H9 (cell line): Measurements from ENCODE around the gene OSBP2. TPM values are rescaled to one million over a fixed set of nuclear protein-coding genes. Genes with fewer than 3 reads are reported as not detected.

ENCODE experiments used
- DNase-seq: peaks from one replicate; pipeline ENCODE4 v3.0.0-alpha.2; 2017
- H2AFZ ChIP-seq: one replicate; pipeline ENCODE4 v1.6.1; 2013; ENCODE audit warnings: mild to moderate bottlenecking, low read length, control low read depth, moderate library complexity
- H2AK5ac ChIP-seq: 2 replicates; pipeline ENCODE4 v1.6.1; 2013; ENCODE audit warnings: low read length, control low read depth, mixed read lengths; ENCODE audit not compliant: insufficient read length
- H2BK120ac ChIP-seq: one replicate; pipeline ENCODE4 v1.6.1; 2013; ENCODE audit warnings: low read depth, mild to moderate bottlenecking, low read length, control low read depth, inconsistent platforms; ENCODE audit not compliant: poor library complexity, severe bottlenecking
- H2BK12ac ChIP-seq: 2 replicates; pipeline ENCODE4 v1.6.1; 2013; ENCODE audit warnings: low read length, control low read depth, mixed read lengths, low read depth; ENCODE audit not compliant: insufficient read length
- H2BK15ac ChIP-seq: 2 replicates; pipeline ENCODE4 v1.6.1; 2013; ENCODE audit warnings: low read depth, low read length, control low read depth
- H2BK20ac ChIP-seq: one replicate; pipeline ENCODE4 v1.6.1; 2013; ENCODE audit warnings: low read depth, mild to moderate bottlenecking, low read length, control low read depth, inconsistent platforms; ENCODE audit not compliant: poor library complexity, severe bottlenecking
- H2BK5ac ChIP-seq: 2 replicates; pipeline ENCODE4 v1.6.1; 2013; ENCODE audit warnings: low read length, control low read depth, mixed read lengths; ENCODE audit not compliant: insufficient read length
- H3K14ac ChIP-seq: 2 replicates; pipeline ENCODE4 v1.6.1; 2013; ENCODE audit warnings: low read length, control low read depth; ENCODE audit not compliant: insufficient read depth
- H3K18ac ChIP-seq: 2 replicates; pipeline ENCODE4 v1.6.1; 2013; ENCODE audit warnings: low read depth, mild to moderate bottlenecking, mixed read lengths, low read length, control low read depth; ENCODE audit not compliant: insufficient read length
- H3K23ac ChIP-seq: 2 replicates; pipeline ENCODE4 v1.6.1; 2013; ENCODE audit warnings: low read length, control low read depth, mixed read lengths, low read depth; ENCODE audit not compliant: insufficient read length
- H3K23me2 ChIP-seq: 2 replicates; pipeline ENCODE4 v1.6.1; 2013; ENCODE audit warnings: low read depth, mild to moderate bottlenecking, mixed read lengths, low read length, control low read depth; ENCODE audit not compliant: insufficient read length, poor library complexity, severe bottlenecking
- H3K27ac ChIP-seq: 2 replicates; pipeline ENCODE4 v1.5.1; 2013; ENCODE audit warnings: low read length, control low read depth, mixed read lengths, low read depth; ENCODE audit not compliant: insufficient read length
- H3K27me3 ChIP-seq: 2 replicates; pipeline ENCODE4 v1.6.1; 2013; ENCODE audit warnings: low read length, control low read depth, inconsistent platforms; ENCODE audit not compliant: insufficient read depth
- H3K4ac ChIP-seq: 2 replicates; pipeline ENCODE4 v1.6.1; 2013; ENCODE audit warnings: low read depth, mild to moderate bottlenecking, control low read depth, inconsistent platforms, low read length, moderate library complexity
- H3K4me1 ChIP-seq: 2 replicates; pipeline ENCODE4 v1.6.1; 2013; ENCODE audit warnings: low read length, control low read depth, inconsistent platforms; ENCODE audit not compliant: insufficient read depth
- H3K4me2 ChIP-seq: 2 replicates; pipeline ENCODE4 v1.6.1; 2013; ENCODE audit warnings: low read length, control low read depth, mixed read lengths; ENCODE audit not compliant: insufficient read length, insufficient read depth
- H3K56ac ChIP-seq: 2 replicates; pipeline ENCODE4 v1.6.1; 2013; ENCODE audit warnings: low read depth, mild to moderate bottlenecking, mixed read lengths, low read length, control low read depth; ENCODE audit not compliant: insufficient read length
- H3K79me1 ChIP-seq: 2 replicates; pipeline ENCODE4 v1.6.1; 2013; ENCODE audit warnings: low read depth, mild to moderate bottlenecking, moderate library complexity, low read length, control low read depth, inconsistent platforms; ENCODE audit not compliant: insufficient read depth, poor library complexity, severe bottlenecking
- H3K79me2 ChIP-seq: 2 replicates; pipeline ENCODE4 v1.6.1; 2013; ENCODE audit warnings: low read length, control low read depth, inconsistent platforms; ENCODE audit not compliant: insufficient read depth
- H3K9ac ChIP-seq: 2 replicates; pipeline ENCODE4 v1.6.1; 2013; ENCODE audit warnings: low read length, control low read depth, mixed read lengths; ENCODE audit not compliant: insufficient read length; ENCODE audit errors: extremely low read depth
- H3K9me3 ChIP-seq: one replicate; pipeline ENCODE4 v1.6.1; 2013; ENCODE audit warnings: low read depth, low read length, inconsistent platforms; ENCODE audit not compliant: control insufficient read depth
- H3T11ph ChIP-seq: one replicate; pipeline ENCODE4 v1.6.1; 2013; ENCODE audit warnings: mild to moderate bottlenecking, low read length, control low read depth, inconsistent platforms
- H4K20me1 ChIP-seq: one replicate; pipeline ENCODE4 v1.6.1; 2013; ENCODE audit not compliant: control insufficient read depth, insufficient read length, insufficient read depth
- H4K5ac ChIP-seq: 2 replicates; pipeline ENCODE4 v1.6.1; 2013; ENCODE audit warnings: low read depth, mild to moderate bottlenecking, mixed read lengths, low read length, control low read depth; ENCODE audit not compliant: insufficient read length
- H4K8ac ChIP-seq: replicated peaks from 2 replicates; pipeline ENCODE4 v1.6.1; 2013; ENCODE audit warnings: low read length, control low read depth, mixed read lengths, low read depth; ENCODE audit not compliant: insufficient read length
- H4K91ac ChIP-seq: 2 replicates; pipeline ENCODE4 v1.6.1; 2013; ENCODE audit warnings: low read depth, mild to moderate bottlenecking, moderate library complexity, mixed read lengths, low read length, control low read depth; ENCODE audit not compliant: insufficient read length
- H3K27ac Mint-ChIP-seq, 3 experiments: 2 replicates in 2 of 3; 3 replicates in 1 of 3; pipeline ENCODE4 v1.8.0; 2020 to 2021; ENCODE audit warnings: mixed read lengths in 3 of 3, mild to moderate bottlenecking in 1 of 3, moderate library complexity in 1 of 3
- H3K27me3 Mint-ChIP-seq: 2 replicates; pipeline ENCODE4 v1.8.0; 2021; ENCODE audit warnings: low read depth, mild to moderate bottlenecking, moderate library complexity, mixed read lengths
- H3K36me3 Mint-ChIP-seq, 3 experiments: 2 replicates in 2 of 3; 3 replicates in 1 of 3; pipeline ENCODE4 v1.8.0; 2020 to 2021; ENCODE audit warnings: low read depth in 3 of 3, mixed read lengths in 3 of 3; ENCODE audit not compliant: insufficient read depth in 1 of 3
- H3K4me1 Mint-ChIP-seq, 2 experiments: 2 replicates each; pipeline ENCODE4 v1.8.0; 2020; ENCODE audit warnings: mixed read lengths in 2 of 2
- H3K4me3 Mint-ChIP-seq, 2 experiments: 2 replicates in 1 of 2; 3 replicates in 1 of 2; pipeline ENCODE4 v1.8.0; 2020 to 2021; ENCODE audit warnings: mild to moderate bottlenecking in 2 of 2, mixed read lengths in 2 of 2, moderate library complexity in 1 of 2
- H3K9me3 Mint-ChIP-seq, 2 experiments: 2 replicates in 1 of 2; 3 replicates in 1 of 2; pipeline ENCODE4 v1.8.0; 2020; ENCODE audit warnings: mild to moderate bottlenecking in 2 of 2, mixed read lengths in 2 of 2, moderate library complexity in 1 of 2
- CTCF ChIP-seq: fragments of 200-600 bp; sonication (generic); conservative IDR thresholded peaks from 3 replicates; pipeline ENCODE4 v1.8.0; 2021; ENCODE audit warnings: antibody characterized with exemption, mild to moderate bottlenecking
- whole genome bisulfite sequencing: extraction: QIAGEN DNeasy Blood & Tissue Kit; methylation state at CpG from one replicate; pipeline ENCODE4 v1.1.7; 2013; ENCODE audit warnings: missing lambda C conversion rate, low lambda C conversion rate, mixed read lengths; ENCODE audit not compliant: insufficient read length; ENCODE audit errors: extremely low coverage; 5-methylcytosine and 5-hydroxymethylcytosine counted together
- total RNA-seq: library from RNA; stranded (reverse); gene quantifications from 2 replicates; pipeline ENCODE4 v1.2.1, GENCODE V29; 2021

OSBP2 gene
- total RNA-seq, 1 experiment from 2014 or later, result 3.4 TPM

GRCh38 chr22:30790366-30790765, 95.7 kb downstream of the OSBP2 start:
- H2AFZ ChIP-seq, result no peak overlapping the region
- no peak overlapping the region for H4K8ac ChIP-seq
- H3K18ac ChIP-seq, result no peak overlapping the region
- H2BK20ac ChIP-seq, result no peak overlapping the region
- H3K9ac ChIP-seq, result no peak overlapping the region
- no peak overlapping the region for H2BK12ac ChIP-seq
- no peak for DNase-seq
- Mint-ChIP-seq H3K9me3 (peaks cover 6% of the 10 kb centered on the region in 2 experiments), H3K4me3 (no peak overlapping the region), H3K4me1 (no peaks in the 10 kb centered on the region; a peak in 2 of 4 replicates), H3K27me3 (peaks cover 1% of the 10 kb centered on the region; the same call in 1 of the 2 replicates), H3K36me3 (no peaks in the 10 kb centered on the region; a peak in 1 of 7 replicates), H3K27ac (no peak overlapping the region)
- no peaks in the 10 kb centered on the region for H3K79me1 ChIP-seq
- no peak overlapping the region for H4K5ac ChIP-seq
- no peak overlapping the region for H3K23ac ChIP-seq
- no peak overlapping the region for H3K27ac ChIP-seq
- no peak overlapping the region for H3K4me2 ChIP-seq
- H3K4ac ChIP-seq, result no peak overlapping the region
- no peaks in the 10 kb centered on the region for H3K27me3 ChIP-seq
- no peak overlapping the region for H2AK5ac ChIP-seq
- no peak overlapping the region for H2BK15ac ChIP-seq
- H3T11ph ChIP-seq, result no peak overlapping the region
- TF ChIP-seq CTCF, result no peak
- H3K9me3 ChIP-seq, result no peaks in the 10 kb centered on the region
- H3K79me2 ChIP-seq, result no peaks in the 10 kb centered on the region
- H3K4me1 ChIP-seq, result no peaks in the 10 kb centered on the region
- no peaks in the 10 kb centered on the region for H4K20me1 ChIP-seq
- no peaks in the 10 kb centered on the region for H3K23me2 ChIP-seq
- H2BK120ac ChIP-seq, result no peak overlapping the region
- no peak overlapping the region for H2BK5ac ChIP-seq
- no peak overlapping the region for H4K91ac ChIP-seq
- no peak overlapping the region for H3K14ac ChIP-seq
- no peak overlapping the region for H3K56ac ChIP-seq
- WGBS, result no CpG with 5 or more reads among the region's 2 CpGs
